Naive thymus-derived CD4-positive, alpha-beta T cell (primary cell): ENCODE measurements around the gene SYCE3. TPM values are rescaled to one million over a fixed set of nuclear protein-coding genes. Genes with fewer than 3 reads are reported as not detected.
A peak's percentile ranks its signal among the peaks of the same experiment; 100 is the strongest.

Experiments
- ATAC-seq: fragments of 150-1000 bp; cut with Tn5 transposase; 2 replicates; pipeline ENCODE4 v1.10.0; 2021; ENCODE audit warnings: mild to moderate bottlenecking, moderate library complexity
- CTCF ChIA-PET: fragments of 350-600 bp; sonication (Branson Sonifier 250); formaldehyde crosslinking; loops from one replicate; lab custom pipeline; 2021; ENCODE audit warnings: antibody characterized with exemption; lab: Charles Lee
- POLR2A ChIA-PET: fragments of 350-600 bp; sonication (Branson Sonifier 250); formaldehyde crosslinking; loops from one replicate; lab custom pipeline; 2021; ENCODE audit warnings: antibody characterized with exemption, inconsistent platforms; lab: Charles Lee
- DNase-seq, 9 donors: peaks; one replicate each; pipeline versions ENCODE4 v3.0.0 to v3.0.0-alpha.2; 2020 to 2022; ENCODE audit warnings: mixed read lengths in 1 of 9
- H3K27ac ChIP-seq: one replicate; pipeline ENCODE4 v1.7.0; 2013; ENCODE audit warnings: mild to moderate bottlenecking, low read depth, low read length, moderate library complexity
- H3K27me3 ChIP-seq, 2 donors: one replicate each; pipeline ENCODE4 v1.7.0; 2013; ENCODE audit warnings: low read length in 2 of 2, mild to moderate bottlenecking in 2 of 2, moderate library complexity in 2 of 2; ENCODE audit not compliant: control insufficient read depth in 2 of 2, insufficient read depth in 2 of 2
- H3K36me3 ChIP-seq, 3 experiments: 1 replicate in 2 of 3; 2 replicates in 1 of 3; pipeline ENCODE4 v1.7.0; 2013; ENCODE audit warnings: low read length in 3 of 3, mild to moderate bottlenecking in 3 of 3, moderate library complexity in 1 of 3; ENCODE audit not compliant: insufficient read depth in 3 of 3, control insufficient read depth in 2 of 3
- H3K4me1 ChIP-seq, 2 donors: one replicate each; pipeline ENCODE4 v1.7.0; 2013; ENCODE audit warnings: low read length in 2 of 2, mild to moderate bottlenecking in 2 of 2, moderate library complexity in 1 of 2; ENCODE audit not compliant: control insufficient read depth in 2 of 2, insufficient read depth in 2 of 2
- H3K4me3 ChIP-seq: 2 replicates; pipeline ENCODE4 v1.7.0; 2013; ENCODE audit warnings: mild to moderate bottlenecking, low read length
- H3K9me3 ChIP-seq, 3 experiments: 1 replicate in 2 of 3; 2 replicates in 1 of 3; pipeline ENCODE4 v1.7.0; 2013; ENCODE audit warnings: low read length in 3 of 3; ENCODE audit not compliant: control insufficient read depth in 2 of 3
- H3K27ac Mint-ChIP-seq, 9 donors: one replicate each; pipeline ENCODE4 v1.8.0; 2020 to 2022; ENCODE audit warnings: mixed read lengths in 9 of 9, mild to moderate bottlenecking in 8 of 9, moderate library complexity in 5 of 9, inconsistent platforms in 2 of 9
- H3K27me3 Mint-ChIP-seq, 5 donors: one replicate each; pipeline ENCODE4 v1.8.0; 2021 to 2022; ENCODE audit warnings: mixed read lengths in 5 of 5, mild to moderate bottlenecking in 1 of 5
- H3K36me3 Mint-ChIP-seq, 5 donors: one replicate each; pipeline ENCODE4 v1.8.0; 2020 to 2022; ENCODE audit warnings: mixed read lengths in 5 of 5, mild to moderate bottlenecking in 3 of 5, inconsistent platforms in 1 of 5
- H3K4me1 Mint-ChIP-seq, 7 donors: one replicate each; pipeline ENCODE4 v1.8.0; 2020 to 2022; ENCODE audit warnings: mixed read lengths in 7 of 7, mild to moderate bottlenecking in 3 of 7, inconsistent platforms in 1 of 7
- H3K4me3 Mint-ChIP-seq, 10 donors: one replicate each; pipeline ENCODE4 v1.8.0; 2020 to 2022; ENCODE audit warnings: mild to moderate bottlenecking in 10 of 10, mixed read lengths in 10 of 10, moderate library complexity in 6 of 10, inconsistent platforms in 2 of 10
- H3K9me3 Mint-ChIP-seq, 11 donors: one replicate each; pipeline ENCODE4 v1.8.0; 2020 to 2022; ENCODE audit warnings: mixed read lengths in 11 of 11, mild to moderate bottlenecking in 4 of 11, inconsistent platforms in 1 of 11, moderate library complexity in 1 of 11
- intact Hi-C, 2 donors: fragments of 100-400 bp; cut with micrococcal nuclease; formaldehyde crosslinking; loops; one replicate each; pipeline ENCODE4 v1.15.1; 2023
- polyA plus RNA-seq, 2 donors: library from polyadenylated mRNA; unstranded; fragments of 300-500 nt; fragmentation: Illumina TruSeq; gene quantifications; one replicate each; pipeline ENCODE4 v1.2.3, GENCODE V29; 2021
- total RNA-seq, 6 experiments: library from RNA in 5 of 6; stranded (reverse) in 5 of 6; gene quantifications; 1 replicate in 5 of 6; 2 replicates in 1 of 6; pipeline ENCODE4 v1.2.3 and lab custom pipeline; 2021 to 2026

SYCE3 gene
- total and polyA plus RNA-seq, 7 experiments from 2014 or later, result not detected

- Mint-ChIP-seq H3K36me3 (peaks cover 0 to 7% (median 0%) of the 10 kb centered on the region in 5 donors), H3K27ac (peak within 1 kb of the TSS; percentile 89 to 99 (median 98)), H3K27me3 (no peaks in the 10 kb centered on the region), H3K9me3 (no peaks in the 10 kb centered on the region), H3K4me1 (peaks cover 12 to 28% (median 23%) of the 10 kb centered on the region in 7 donors), H3K4me3 (peak within 1 kb of the TSS; percentile 88 to 97 (median 94))
- intact Hi-C loops, result loop anchor here (1.0 to 10.0 kb wide), 5 partner anchors 32 to 233 kb away; partner anchors contain the start of genes MAPK11 (in 1 of the 2) and SBF1 (in 1 of the 2)
- ChIA-PET CTCF (interaction anchor here (1.1 to 2.0 kb wide), 6 partner anchors 10 to 256 kb away, joined by 3 to 25 read pairs (median 6); partner anchors contain the start of genes HDAC10 and SCO2), POLR2A (interaction anchor here (0.7 to 6.2 kb wide), 21 partner anchors 10 to 547 kb away, joined by 3 to 116 read pairs (median 5); partner anchors contain the start of genes CHKB, PIM3, SCO2 and SYCE3)
- DNase-seq (peak; percentile 83 to 94 (median 90)), ATAC-seq (peak; percentile 82)
- no peaks in the 10 kb centered on the region for H3K9me3 ChIP-seq
- H3K27me3 ChIP-seq, result no peaks in the 10 kb centered on the region
- peak within 1 kb of the TSS; percentile 99 for H3K27ac ChIP-seq
- peaks cover 19 to 26% of the 10 kb centered on the region in 2 donors for H3K4me1 ChIP-seq
- H3K4me3 ChIP-seq, result peak within 1 kb of the TSS; percentile 91
- peaks cover 0 to 42% (median 7%) of the 10 kb centered on the region in 3 experiments for H3K36me3 ChIP-seq
Measured at GRCh38 chr22:50507421-50507990, 55.2 kb downstream of the SYCE3 start, which contains the start of gene LMF2. TSS of gene LMF2 (minus strand) at chr22:50507702. CDS start at chr22:50507675, 27 bp downstream.

GRCh38 chr22:50506611-50507420 lies 55.9 kb downstream of the SYCE3 start:
- no peaks in the 10 kb centered on the region for H3K27me3 ChIP-seq
- peak overlapping the region; percentile 99 for H3K27ac ChIP-seq
- Mint-ChIP-seq H3K27ac (peak overlapping the region; percentile 62 to 95 (median 91)), H3K27me3 (no peaks in the 10 kb centered on the region), H3K4me1 (peaks cover 12 to 22% (median 16%) of the 10 kb centered on the region in 7 donors), H3K4me3 (peak overlapping the region; percentile 88 to 97 (median 92)), H3K36me3 (peaks cover 0 to 5% (median 0%) of the 10 kb centered on the region in 5 donors), H3K9me3 (no peaks in the 10 kb centered on the region)
- peaks cover 0 to 40% (median 7%) of the 10 kb centered on the region in 3 experiments for H3K36me3 ChIP-seq
- peaks cover 19 to 26% of the 10 kb centered on the region in 2 donors for H3K4me1 ChIP-seq
- H3K4me3 ChIP-seq, result peak overlapping the region; percentile 91
- POLR2A ChIA-PET, result interaction anchor here (0.8 to 6.2 kb wide), 10 partner anchors 10 to 546 kb away, joined by 3 to 116 read pairs (median 4); partner anchors contain the start of genes PIM3, SCO2, TUBGCP6 and TYMP
- H3K9me3 ChIP-seq, result no peaks in the 10 kb centered on the region
- intact Hi-C loops, result loop anchor here (1.0 to 10.0 kb wide), 5 partner anchors 32 to 232 kb away; partner anchors contain the start of genes MAPK11 (in 1 of the 2) and SBF1 (in 1 of the 2)
- CTCF ChIA-PET, result interaction anchor here (0.6 to 1.1 kb wide), 3 partner anchors 15 to 114 kb away, joined by 3 read pairs; no protein-coding TSS in a partner anchor
- ATAC-seq (no peak), DNase-seq (peak in 1 of 9 donors; percentile 34)

GRCh38 chr22:50505776-50506610 lies 56.7 kb downstream of the SYCE3 start:
- intact Hi-C loops, result loop anchor here in 1 of 2 donors (10.0 kb wide), 1 partner anchor 231 kb away; the partner anchor contains the start of gene MAPK11
- H3K36me3 ChIP-seq, result peaks cover 0 to 40% (median 7%) of the 10 kb centered on the region in 3 experiments
- H3K27ac Mint-ChIP-seq, result peak overlapping the region in 1 of 9 donors; percentile 51
- ChIA-PET POLR2A (interaction anchor here (0.7 to 6.2 kb wide), 4 partner anchors 9 to 115 kb away, joined by 3 to 116 read pairs (median 4); partner anchors contain the start of genes SCO2 and TYMP), CTCF (interaction anchor here (0.6 to 1.0 kb wide), 3 partner anchors 16 to 115 kb away, joined by 3 read pairs; no protein-coding TSS in a partner anchor)
- H3K4me3 ChIP-seq, result peak overlapping the region; percentile 91
- H3K4me1 ChIP-seq, result peaks cover 19 to 26% of the 10 kb centered on the region in 2 donors
- H3K4me1 Mint-ChIP-seq, result peaks cover 12 to 22% (median 16%) of the 10 kb centered on the region in 7 donors
- ATAC-seq (no peak), DNase-seq (no peak)
- no peaks in the 10 kb centered on the region for H3K27me3 Mint-ChIP-seq
- H3K27me3 ChIP-seq, result no peaks in the 10 kb centered on the region
- H3K9me3 Mint-ChIP-seq, result no peaks in the 10 kb centered on the region
- peak overlapping the region in 9 of 10 donors; percentile 21 to 97 (median 93) for H3K4me3 Mint-ChIP-seq
- no peaks in the 10 kb centered on the region for H3K9me3 ChIP-seq
- H3K36me3 Mint-ChIP-seq, result peaks cover 0 to 5% (median 0%) of the 10 kb centered on the region in 5 donors
- H3K27ac ChIP-seq, result peak overlapping the region; percentile 99

GRCh38 chr22:50505276-50505775 lies 57.4 kb downstream of the SYCE3 start:
- H3K4me1 Mint-ChIP-seq, result peaks cover 12 to 22% (median 16%) of the 10 kb centered on the region in 7 donors
- Histone ChIP-seq H3K27me3 (no peaks in the 10 kb centered on the region), H3K36me3 (peaks cover 0 to 40% (median 7%) of the 10 kb centered on the region in 3 experiments), H3K9me3 (no peaks in the 10 kb centered on the region), H3K4me3 (no peak overlapping the region), H3K27ac (no peak overlapping the region), H3K4me1 (peaks cover 19 to 26% of the 10 kb centered on the region in 2 donors)
- H3K4me3 Mint-ChIP-seq, result peak overlapping the region in 1 of 10 donors; percentile 96
- DNase-seq (no peak), ATAC-seq (no peak)
- intact Hi-C loops, result loop anchor here in 1 of 2 donors (10.0 kb wide), 1 partner anchor 231 kb away; the partner anchor contains the start of gene MAPK11
- peaks cover 0 to 7% (median 0%) of the 10 kb centered on the region in 5 donors for H3K36me3 Mint-ChIP-seq
- H3K9me3 Mint-ChIP-seq, result no peaks in the 10 kb centered on the region
- no peaks in the 10 kb centered on the region for H3K27me3 Mint-ChIP-seq
- ChIA-PET POLR2A (interaction anchor here (0.6 to 6.2 kb wide), 4 partner anchors 22 to 115 kb away, joined by 3 to 116 read pairs (median 4); partner anchors contain the start of genes SCO2 and TYMP), CTCF (interaction anchor here (1.0 kb wide), 1 partner anchor 17 kb away, joined by 3 read pairs; no protein-coding TSS in a partner anchor)
- H3K27ac Mint-ChIP-seq, result no peak overlapping the region

- no peaks in the 10 kb centered on the region for H3K9me3 ChIP-seq
- ChIA-PET CTCF (no interaction called here), POLR2A (interaction anchor here (0.6 to 6.2 kb wide), 5 partner anchors 23 to 124 kb away, joined by 3 to 116 read pairs (median 3); partner anchors contain the start of genes ADM2, SCO2 and TYMP)
- DNase-seq (no peak), ATAC-seq (no peak)
- no peaks in the 10 kb centered on the region for H3K27me3 Mint-ChIP-seq
- peaks cover 11 to 20% (median 12%) of the 10 kb centered on the region in 7 donors for H3K4me1 Mint-ChIP-seq
- peaks cover 0 to 7% (median 0%) of the 10 kb centered on the region in 5 donors for H3K36me3 Mint-ChIP-seq
- H3K27ac Mint-ChIP-seq, result no peak overlapping the region
- no peak overlapping the region for H3K27ac ChIP-seq
- no peaks in the 10 kb centered on the region for H3K27me3 ChIP-seq
- peaks cover 0 to 40% (median 7%) of the 10 kb centered on the region in 3 experiments for H3K36me3 ChIP-seq
- no peaks in the 10 kb centered on the region for H3K9me3 Mint-ChIP-seq
- intact Hi-C loops, result loop anchor here in 1 of 2 donors (10.0 kb wide), 1 partner anchor 230 kb away; the partner anchor contains the start of gene MAPK11
- peaks cover 19 to 26% of the 10 kb centered on the region in 2 donors for H3K4me1 ChIP-seq
- H3K4me3 Mint-ChIP-seq, result peak overlapping the region in 1 of 10 donors; percentile 96
- no peak overlapping the region for H3K4me3 ChIP-seq
Measured at GRCh38 chr22:50504369-50505211, 58.1 kb downstream of the SYCE3 start.
